PC-3 (cell line): ENCODE results near the gene ZAP70. TPM values are rescaled to one million over a fixed set of nuclear protein-coding genes. Genes with fewer than 3 reads are reported as not detected.

ENCODE experiments used
- ATAC-seq: fragments of 200-7000 bp; cut with Tn5 transposase; 2 replicates; pipeline ENCODE4 v1.9.1; 2020; ENCODE audit warnings: mild to moderate bottlenecking, moderate library complexity
- BruUV-seq: library from RNA; stranded (reverse); fragments of 400-500 nt; replicated peaks from 2 replicates; lab custom pipeline; 2021; lab: Mats Ljungman, UMichigan
- CTCF ChIA-PET: fragments of 300-600 bp; sonication (Branson Sonifier 250); formaldehyde crosslinking; loops from one replicate; lab custom pipeline; 2022; ENCODE audit warnings: antibody characterized with exemption; lab: Charles Lee
- POLR2A ChIA-PET: fragments of 300-600 bp; sonication (Branson Sonifier 250); formaldehyde crosslinking; loops from one replicate; lab custom pipeline; 2022; ENCODE audit warnings: antibody characterized with exemption; ENCODE audit not compliant: unreplicated experiment; lab: Charles Lee
- DNase-seq: peaks from one replicate; pipeline ENCODE4 v3.0.0-alpha.2; 2015
- H2AFZ ChIP-seq: fragments of 300-600 bp; sonication (generic); 2 replicates; pipeline ENCODE4 v1.6.0; 2016; ENCODE audit warnings: antibody characterized with exemption, low read length
- H3F3A ChIP-seq: fragments of 300-600 bp; sonication (generic); one replicate; pipeline ENCODE4 v1.6.0; 2017; ENCODE audit warnings: antibody characterized with exemption, low read length, control low read depth, mild to moderate bottlenecking; ENCODE audit not compliant: unreplicated experiment
- H3K27ac ChIP-seq: fragments of 300-600 bp; sonication (generic); 2 replicates; pipeline ENCODE4 v1.5.1; 2016; ENCODE audit warnings: mild to moderate bottlenecking, low read length
- H3K27me3 ChIP-seq: fragments of 300-600 bp; sonication (generic); 2 replicates; pipeline ENCODE4 v1.6.1; 2016; ENCODE audit warnings: low read length, mixed read lengths
- H3K36me3 ChIP-seq: fragments of 300-600 bp; sonication (generic); 2 replicates; pipeline ENCODE4 v1.6.1; 2016; ENCODE audit warnings: low read depth, mixed run types, low read length, mixed read lengths
- H3K4me1 ChIP-seq: fragments of 300-600 bp; sonication (generic); 2 replicates; pipeline ENCODE4 v1.5.1; 2016; ENCODE audit warnings: low read length; ENCODE audit not compliant: insufficient read depth
- H3K4me2 ChIP-seq: fragments of 300-600 bp; sonication (generic); 2 replicates; pipeline ENCODE4 v1.6.0; 2016; ENCODE audit warnings: low read length
- H3K4me3 ChIP-seq: fragments of 300-600 bp; sonication (generic); 2 replicates; pipeline ENCODE4 v1.5.1; 2016; ENCODE audit warnings: mild to moderate bottlenecking, low read length, mixed read lengths
- H3K79me2 ChIP-seq: fragments of 300-600 bp; sonication (generic); 2 replicates; pipeline ENCODE4 v1.6.1; 2017; ENCODE audit warnings: low read length, mixed read lengths
- H3K9ac ChIP-seq: fragments of 300-600 bp; sonication (generic); 2 replicates; pipeline ENCODE4 v1.6.0; 2016; ENCODE audit warnings: mild to moderate bottlenecking, low read length
- H3K9me2 ChIP-seq: fragments of 300-600 bp; sonication (generic); replicated peaks from 2 replicates; pipeline ENCODE4 v1.6.1; 2016; ENCODE audit warnings: mixed run types, low read length, mixed read lengths
- H3K9me3 ChIP-seq: fragments of 300-600 bp; sonication (generic); 2 replicates; pipeline ENCODE4 v1.6.1; 2016; ENCODE audit warnings: low read length, mixed read lengths
- H4K20me1 ChIP-seq: fragments of 300-600 bp; sonication (generic); 2 replicates; pipeline ENCODE4 v1.6.1; 2016; ENCODE audit warnings: low read length, mixed read lengths
- CTCF ChIP-seq: fragments of 300-600 bp; sonication (generic); conservative IDR thresholded peaks from 2 replicates; pipeline ENCODE4 v1.5.1; 2017; ENCODE audit warnings: antibody characterized with exemption, low read depth, mild to moderate bottlenecking, low read length
- EZH2 ChIP-seq: fragments of 300-600 bp; sonication (generic); IDR thresholded peaks from one replicate; pipeline ENCODE4 v1.6.1; 2017; ENCODE audit warnings: antibody characterized with exemption, mild to moderate bottlenecking, low read length; ENCODE audit not compliant: unreplicated experiment
- EZH2phosphoT487 ChIP-seq: fragments of 300-600 bp; sonication (generic); IDR thresholded peaks from 2 replicates; pipeline ENCODE4 v1.6.1; 2018; ENCODE audit warnings: mild to moderate bottlenecking, antibody characterized with exemption, low read length, borderline replicate concordance
- intact Hi-C: fragments of 100-400 bp; cut with micrococcal nuclease; formaldehyde crosslinking; loops from 2 replicates; pipeline ENCODE4 v1.9.0; 2023
- total RNA-seq: library from RNA; depleted of rRNA; stranded (reverse); fragments of >200 nt; gene quantifications from 2 replicates; pipeline ENCODE4 v1.2.3, GENCODE V29; 2014

The ZAP70 gene
- total RNA-seq, 1 experiment from 2014 or later: not detected

- H3K9me3 ChIP-seq: no peaks in the 10 kb centered on the region
- H3K9ac ChIP-seq: no peak overlapping the region
- no peaks in the 10 kb centered on the region for H4K20me1 ChIP-seq
- H3K27me3 ChIP-seq: no peaks in the 10 kb centered on the region
- ATAC-seq: no peak
- no peak for DNase-seq
- TF ChIP-seq CTCF (no peak), EZH2phosphoT487 (no peak), EZH2 (no peak)
- no peak overlapping the region for H3K4me2 ChIP-seq
- intact Hi-C loops: no loop called here
- H3K79me2 ChIP-seq: no peaks in the 10 kb centered on the region
- H3K9me2 ChIP-seq: no peaks in the 10 kb centered on the region
- no peaks in the 10 kb centered on the region for H3F3A ChIP-seq
- CTCF ChIA-PET: no interaction called here
- H3K4me3 ChIP-seq: no peak overlapping the region
- peaks cover 11% of the 10 kb centered on the region for H3K4me1 ChIP-seq
- no peak overlapping the region for H3K27ac ChIP-seq
- H2AFZ ChIP-seq: no peak overlapping the region
- BruUV-seq: no TSS peak
- H3K36me3 ChIP-seq: peaks cover 5% of the 10 kb centered on the region; the same call in 1 of the 2 replicates
- POLR2A ChIA-PET: no interaction called here
Measured at GRCh38 chr2:97745474-97746174, 32.2 kb downstream of the ZAP70 start.

GRCh38 chr2:97747285-97747684 lies 33.9 kb downstream of the ZAP70 start:
- no peaks in the 10 kb centered on the region for H3K9me2 ChIP-seq
- no peaks in the 10 kb centered on the region for H3F3A ChIP-seq
- intact Hi-C loops: no loop called here
- H2AFZ ChIP-seq: no peak overlapping the region
- no peak overlapping the region for H3K9ac ChIP-seq
- H3K9me3 ChIP-seq: no peaks in the 10 kb centered on the region
- H3K79me2 ChIP-seq: no peaks in the 10 kb centered on the region
- H3K27me3 ChIP-seq: no peaks in the 10 kb centered on the region
- DNase-seq (no peak), ATAC-seq (no peak)
- no TSS peak for BruUV-seq
- no peak overlapping the region for H3K4me3 ChIP-seq
- H4K20me1 ChIP-seq: no peaks in the 10 kb centered on the region
- H3K4me2 ChIP-seq: no peak overlapping the region
- POLR2A ChIA-PET: no interaction called here
- H3K4me1 ChIP-seq: peaks cover 15% of the 10 kb centered on the region
- TF ChIP-seq EZH2 (no peak), CTCF (no peak), EZH2phosphoT487 (no peak)
- CTCF ChIA-PET: interaction anchor here (1.7 kb wide), 1 partner anchor 47 kb away, joined by 5 read pairs; no protein-coding TSS in a partner anchor
- peaks cover 12% of the 10 kb centered on the region; the same call in 1 of the 2 replicates for H3K36me3 ChIP-seq
- H3K27ac ChIP-seq: no peak overlapping the region

GRCh38 chr2:97747716-97748115 lies 34.3 kb downstream of the ZAP70 start:
- CTCF ChIA-PET: interaction anchor here (1.7 kb wide), 1 partner anchor 47 kb away, joined by 5 read pairs; no protein-coding TSS in a partner anchor

More at GRCh38 chr2:97747716-97748115, 34.3 kb downstream of the ZAP70 start:
- Histone ChIP-seq H3K4me2 (no peak overlapping the region), H3K27me3 (no peaks in the 10 kb centered on the region), H3K79me2 (no peaks in the 10 kb centered on the region), H2AFZ (no peak overlapping the region), H4K20me1 (no peaks in the 10 kb centered on the region), H3K4me1 (peaks cover 15% of the 10 kb centered on the region), H3K4me3 (no peak overlapping the region), H3K9ac (no peak overlapping the region), H3F3A (no peaks in the 10 kb centered on the region), H3K36me3 (peaks cover 12% of the 10 kb centered on the region; the same call in 1 of the 2 replicates), H3K9me3 (no peaks in the 10 kb centered on the region), H3K27ac (no peak overlapping the region), H3K9me2 (no peaks in the 10 kb centered on the region)
- DNase-seq (no peak), ATAC-seq (no peak)
- intact Hi-C loops: no loop called here
- TF ChIP-seq CTCF: no peak
- TF ChIP-seq EZH2: no peak
- no peak for TF ChIP-seq EZH2phosphoT487
- no TSS peak for BruUV-seq
- POLR2A ChIA-PET: no interaction called here
